AG10803 (cell line): ENCODE measurements around the gene CEP295NL.
"Not testable (repeated sequence)": the region's sequence is repeated elsewhere in the genome, so short reads cannot be mapped to it uniquely, and the experiment has no call there.

ENCODE experiments used
- DNase-seq: peaks from one replicate; pipeline ENCODE4 v3.0.0; 2010; ENCODE audit warnings: low read depth
- H3K4me3 ChIP-seq: 2 replicates; pipeline ENCODE4 v1.5.1; 2011; ENCODE audit warnings: mild to moderate bottlenecking, low read length, control low read depth
- CTCF ChIP-seq: conservative IDR thresholded peaks from 2 replicates; pipeline ENCODE4 v1.5.1; 2011; ENCODE audit warnings: mild to moderate bottlenecking, low read length, control low read depth, inconsistent platforms

Gene CEP295NL

GRCh38 chr17:78878871-78879527 is 24.0 kb downstream of the CEP295NL start:
- DNase-seq: no peak
- peak overlapping the region; percentile 48 for H3K4me3 ChIP-seq
- TF ChIP-seq CTCF: no peak

- no peak for DNase-seq
- H3K4me3 ChIP-seq: no peak overlapping the region
- TF ChIP-seq CTCF: no peak
Observed at GRCh38 chr17:78878261-78878660, 24.7 kb downstream of the CEP295NL start.

GRCh38 chr17:78876954-78877517 is 26.0 kb downstream of the CEP295NL start:
- DNase-seq: not testable (repeated sequence)

GRCh38 chr17:78876094-78876597 is 26.9 kb downstream of the CEP295NL start:
- DNase-seq: no peak
- TF ChIP-seq CTCF: no peak
- no peak overlapping the region for H3K4me3 ChIP-seq

More at GRCh38 chr17:78876954-78877517, 26.0 kb downstream of the CEP295NL start:
- H3K4me3 ChIP-seq: not testable (repeated sequence)

- TF ChIP-seq CTCF: no peak
- no peak overlapping the region for H3K4me3 ChIP-seq
- DNase-seq: peak; percentile 42
Observed at GRCh38 chr17:78875363-78876093, 27.5 kb downstream of the CEP295NL start.

GRCh38 chr17:78873519-78874340 is 29.3 kb downstream of the CEP295NL start:
- DNase-seq: no peak
- TF ChIP-seq CTCF: no peak
- no peak overlapping the region for H3K4me3 ChIP-seq

- H3K4me3 ChIP-seq: no peak overlapping the region
- TF ChIP-seq CTCF: no peak
- no peak for DNase-seq
Observed at GRCh38 chr17:78872486-78872885, 30.5 kb downstream of the CEP295NL start.
